Ovary (tissue), 3 donors: ENCODE results near the gene SBNO2.

Source experiments
- EP300 ChIP-seq: sonication (generic); formaldehyde crosslinking; IDR thresholded peaks from one replicate; pipeline ENCODE4 v1.6.1; 2017; ENCODE audit warnings: antibody characterized with exemption
- TF ChIP-seq, protein P1 (sequence below), 3 donors: fragments of 450-650 bp in 2 of 3; fragments of 200-600 bp in 1 of 3; IDR thresholded peaks; one replicate each; pipeline versions ENCODE4 v1.5.1 to v1.8.0; 2016 to 2022; ENCODE audit warnings: antibody characterized with exemption in 3 of 3, mild to moderate bottlenecking in 1 of 3
- donor health status: DM: no; HTN: no; CAD: no.

DNA sequence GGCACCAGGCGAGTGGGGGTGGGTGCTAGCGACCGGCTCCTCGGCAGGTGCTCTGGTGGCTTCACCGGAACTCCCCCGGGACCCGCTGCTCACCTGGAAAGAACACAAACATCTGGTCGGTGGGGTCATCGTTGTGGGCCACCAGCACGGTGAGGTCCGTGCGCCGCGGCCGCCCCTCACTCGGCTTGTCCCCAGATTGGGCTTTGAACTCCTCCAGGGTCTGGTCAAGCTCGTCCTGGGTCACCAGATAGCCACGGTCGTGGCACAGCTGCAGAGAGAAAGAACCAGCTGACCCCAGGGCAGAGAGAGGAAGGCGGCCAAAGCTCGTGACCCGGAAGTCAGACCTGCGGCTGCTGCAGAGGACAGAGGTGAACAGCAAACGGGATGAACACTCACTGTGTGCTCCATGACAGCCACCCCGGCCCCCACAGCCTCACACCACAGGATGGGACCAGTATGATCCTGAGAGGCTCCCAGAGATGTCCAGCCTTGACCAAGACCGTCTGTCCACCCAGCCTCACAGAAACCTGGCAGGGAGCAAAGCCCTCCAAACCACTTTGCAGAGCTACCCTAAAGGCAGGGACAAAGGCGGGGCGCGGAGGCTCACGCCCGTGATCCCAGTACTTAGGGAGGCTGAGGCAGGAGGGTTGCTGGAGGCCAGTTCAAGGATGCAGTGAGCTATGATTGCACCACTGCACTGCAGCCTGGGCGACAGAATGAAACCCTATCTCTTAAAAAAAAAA lies 80.1 kb downstream of the SBNO2 start:
- TF ChIP-seq, protein P1, sequence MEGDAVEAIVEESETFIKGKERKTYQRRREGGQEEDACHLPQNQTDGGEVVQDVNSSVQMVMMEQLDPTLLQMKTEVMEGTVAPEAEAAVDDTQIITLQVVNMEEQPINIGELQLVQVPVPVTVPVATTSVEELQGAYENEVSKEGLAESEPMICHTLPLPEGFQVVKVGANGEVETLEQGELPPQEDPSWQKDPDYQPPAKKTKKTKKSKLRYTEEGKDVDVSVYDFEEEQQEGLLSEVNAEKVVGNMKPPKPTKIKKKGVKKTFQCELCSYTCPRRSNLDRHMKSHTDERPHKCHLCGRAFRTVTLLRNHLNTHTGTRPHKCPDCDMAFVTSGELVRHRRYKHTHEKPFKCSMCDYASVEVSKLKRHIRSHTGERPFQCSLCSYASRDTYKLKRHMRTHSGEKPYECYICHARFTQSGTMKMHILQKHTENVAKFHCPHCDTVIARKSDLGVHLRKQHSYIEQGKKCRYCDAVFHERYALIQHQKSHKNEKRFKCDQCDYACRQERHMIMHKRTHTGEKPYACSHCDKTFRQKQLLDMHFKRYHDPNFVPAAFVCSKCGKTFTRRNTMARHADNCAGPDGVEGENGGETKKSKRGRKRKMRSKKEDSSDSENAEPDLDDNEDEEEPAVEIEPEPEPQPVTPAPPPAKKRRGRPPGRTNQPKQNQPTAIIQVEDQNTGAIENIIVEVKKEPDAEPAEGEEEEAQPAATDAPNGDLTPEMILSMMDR (IDR thresholded peaks at IDR 0.05): no peak
- no peak for TF ChIP-seq EP300
